Measurements from ENCODE around the gene RCAN3.
"Not testable (repeated sequence)": the region's sequence is repeated elsewhere in the genome, so short reads cannot be mapped to it uniquely, and the experiment has no call there.

Gene RCAN3

DNA sequence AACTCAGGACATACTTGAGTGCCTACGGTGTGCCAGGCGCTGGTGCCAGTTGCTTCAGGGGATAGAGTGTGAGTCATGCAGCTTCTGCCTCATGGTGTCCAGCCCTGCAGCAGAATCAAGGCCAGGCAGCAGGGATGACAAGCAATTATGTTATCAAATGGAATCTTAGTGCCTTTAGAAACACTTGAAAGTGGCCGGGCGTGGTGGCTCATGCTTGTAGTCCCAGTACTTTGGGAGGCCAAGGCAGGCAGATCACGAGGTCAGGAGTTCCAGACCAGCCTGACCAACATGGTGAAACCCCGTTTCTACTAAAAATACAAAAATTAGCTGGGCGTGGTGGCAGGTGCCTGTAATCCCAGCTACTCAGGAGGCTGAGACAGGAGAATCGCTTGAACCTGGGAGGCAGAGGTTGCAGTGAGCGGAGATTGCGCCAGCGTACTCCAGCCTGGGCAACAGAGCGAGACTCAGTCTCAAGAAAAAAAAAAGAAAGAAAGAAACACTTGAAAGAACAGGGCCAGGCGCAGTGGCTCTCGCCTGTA is 13.1 kb downstream of the RCAN3 start:
- peak; percentile 12 for DNase-seq

- DNase-seq = no peak
Measured at GRCh38 chr1:24516506-24516905, 13.9 kb downstream of the RCAN3 start.

- DNase-seq = no peak
Measured at GRCh38 chr1:24517898-24518297, 15.3 kb downstream of the RCAN3 start.

GRCh38 chr1:24520282-24520681 is 17.6 kb downstream of the RCAN3 start:
- DNase-seq = not testable (repeated sequence)

DNA sequence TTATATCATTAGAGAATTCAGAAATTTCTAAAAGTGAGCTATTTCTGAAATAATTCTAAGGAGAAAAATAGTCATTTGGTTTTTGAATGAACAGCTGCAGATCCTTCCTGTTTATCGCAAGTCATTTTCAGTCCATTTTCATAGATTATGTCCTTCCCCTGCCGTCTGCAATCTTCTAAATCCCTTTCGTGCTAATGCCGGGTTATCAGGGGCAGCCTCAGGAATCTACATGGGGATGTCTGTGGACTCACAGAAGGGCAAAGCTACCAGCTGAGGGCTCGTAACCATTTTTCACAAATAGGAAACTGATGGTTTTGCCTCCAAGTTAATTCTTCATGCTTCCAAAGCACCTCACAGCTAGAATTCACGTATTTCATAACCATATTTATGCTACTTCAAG is 23.0 kb downstream of the RCAN3 start:
- no peak for DNase-seq

DNA sequence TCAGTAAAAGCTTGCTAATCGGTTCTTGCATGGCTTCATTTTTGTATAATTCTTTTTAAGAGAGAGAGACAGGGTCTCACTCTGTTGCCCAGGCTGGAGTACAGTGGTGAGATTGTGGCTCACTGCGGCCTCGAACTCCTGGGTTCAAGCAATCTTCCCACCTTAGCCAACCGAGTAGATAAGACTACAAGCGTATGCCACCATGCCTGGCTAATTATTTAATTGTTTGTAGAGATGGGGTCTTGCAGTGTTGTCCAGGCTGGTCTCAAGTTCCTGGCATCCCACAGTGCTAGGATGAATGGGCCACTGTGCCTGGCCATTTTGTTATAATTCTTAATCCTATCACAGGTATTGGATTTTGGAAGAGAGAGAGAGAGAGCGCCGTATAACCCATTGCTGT is 23.4 kb downstream of the RCAN3 start:
- DNase-seq = no peak

DNA sequence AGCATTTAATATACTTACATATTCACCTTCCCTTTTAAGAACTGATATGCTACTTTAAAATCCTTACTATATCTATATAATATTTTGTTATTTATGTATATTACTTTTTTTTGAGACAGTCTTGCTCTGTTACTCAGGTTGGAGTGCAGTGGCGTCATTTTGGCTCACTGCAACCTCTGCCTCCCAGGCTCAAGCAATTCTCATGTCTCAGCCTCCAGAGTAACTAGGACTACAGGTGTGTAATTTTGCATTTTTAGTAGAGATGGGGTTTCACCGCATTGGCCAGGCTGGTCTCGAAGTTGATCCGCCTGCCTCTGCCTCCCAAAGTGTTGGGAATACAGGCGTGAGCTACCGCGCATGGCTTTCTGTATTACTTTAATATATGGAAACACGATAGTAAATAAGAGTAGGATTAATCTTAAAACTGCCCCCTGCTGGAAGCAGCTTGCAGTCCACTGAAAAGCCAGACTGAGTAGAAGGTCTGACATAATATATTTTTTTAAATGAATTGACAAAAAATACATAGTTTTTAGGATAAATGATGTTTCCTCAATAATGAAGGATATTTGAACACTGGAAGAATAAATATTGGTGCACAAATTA is 24.4 kb downstream of the RCAN3 start:
- peak; percentile 66 for DNase-seq

- DNase-seq = no peak
Measured at GRCh38 chr1:24528744-24529143, 26.1 kb downstream of the RCAN3 start.

DNA sequence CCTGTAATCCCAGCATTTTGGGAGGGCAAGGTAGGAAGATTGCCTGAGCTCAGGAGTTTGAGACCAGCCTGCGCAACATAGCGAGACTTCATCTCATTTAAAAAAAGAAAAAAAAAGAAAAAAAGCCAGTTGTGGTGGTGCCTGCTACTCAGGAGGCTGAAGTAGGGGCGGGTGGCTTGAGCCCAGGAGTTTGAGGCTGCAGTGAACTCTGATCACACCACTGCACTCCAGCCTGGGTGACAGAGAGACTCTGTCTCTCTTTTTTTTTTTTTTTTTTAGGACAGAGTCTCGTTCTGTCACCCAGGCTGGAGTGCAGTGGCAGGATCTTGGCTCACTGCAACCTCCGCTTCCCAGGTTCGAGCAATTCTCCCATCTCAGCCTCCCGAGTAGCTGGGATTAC is 26.7 kb downstream of the RCAN3 start:
- DNase-seq = not testable (repeated sequence)

DNA sequence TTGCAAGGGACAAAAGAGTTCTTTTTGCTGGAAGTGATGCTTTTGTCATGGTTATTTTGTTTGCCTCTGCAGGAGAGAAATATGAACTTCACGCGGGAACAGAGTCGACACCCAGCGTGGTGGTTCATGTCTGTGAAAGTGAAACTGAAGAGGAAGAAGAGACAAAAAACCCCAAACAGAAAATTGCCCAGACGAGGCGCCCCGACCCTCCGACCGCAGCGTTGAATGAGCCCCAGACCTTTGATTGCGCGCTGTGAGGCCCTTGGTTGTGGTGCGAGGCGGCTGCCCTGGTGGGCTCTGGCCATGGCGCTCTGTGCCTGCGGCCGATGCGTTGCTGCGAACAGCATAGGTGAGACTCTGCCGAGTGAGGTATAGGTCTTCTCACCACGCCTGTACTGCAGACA is 32.4 kb downstream of the RCAN3 start:
- peak; percentile 70 for DNase-seq

DNA sequence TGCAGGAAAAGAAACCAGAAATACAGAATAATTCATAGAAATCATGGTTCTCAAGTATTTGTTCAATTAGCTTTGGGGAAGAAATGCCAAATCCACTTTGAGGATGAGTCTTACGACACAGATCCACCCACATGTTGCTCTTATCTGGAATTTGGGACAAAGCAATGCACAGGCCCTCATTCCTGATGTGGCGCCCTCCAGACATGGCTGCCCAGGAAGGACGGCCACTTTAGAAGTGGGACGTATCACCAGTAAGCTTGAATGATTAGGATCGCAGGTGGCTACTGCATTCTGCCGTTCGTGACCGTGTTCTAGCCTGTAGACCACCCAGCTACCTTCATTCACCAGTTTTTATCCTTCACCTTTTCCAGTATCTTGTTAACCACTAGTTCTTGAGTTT is 33.1 kb downstream of the RCAN3 start:
- no peak for DNase-seq

- DNase-seq = peak; percentile 30
Measured at GRCh38 chr1:24536391-24536840, 33.8 kb downstream of the RCAN3 start.

- DNase-seq = no peak
Measured at GRCh38 chr1:24540051-24540905, 37.6 kb downstream of the RCAN3 start.

- no peak for DNase-seq
Measured at GRCh38 chr1:24540906-24541710, 38.5 kb downstream of the RCAN3 start.

DNA sequence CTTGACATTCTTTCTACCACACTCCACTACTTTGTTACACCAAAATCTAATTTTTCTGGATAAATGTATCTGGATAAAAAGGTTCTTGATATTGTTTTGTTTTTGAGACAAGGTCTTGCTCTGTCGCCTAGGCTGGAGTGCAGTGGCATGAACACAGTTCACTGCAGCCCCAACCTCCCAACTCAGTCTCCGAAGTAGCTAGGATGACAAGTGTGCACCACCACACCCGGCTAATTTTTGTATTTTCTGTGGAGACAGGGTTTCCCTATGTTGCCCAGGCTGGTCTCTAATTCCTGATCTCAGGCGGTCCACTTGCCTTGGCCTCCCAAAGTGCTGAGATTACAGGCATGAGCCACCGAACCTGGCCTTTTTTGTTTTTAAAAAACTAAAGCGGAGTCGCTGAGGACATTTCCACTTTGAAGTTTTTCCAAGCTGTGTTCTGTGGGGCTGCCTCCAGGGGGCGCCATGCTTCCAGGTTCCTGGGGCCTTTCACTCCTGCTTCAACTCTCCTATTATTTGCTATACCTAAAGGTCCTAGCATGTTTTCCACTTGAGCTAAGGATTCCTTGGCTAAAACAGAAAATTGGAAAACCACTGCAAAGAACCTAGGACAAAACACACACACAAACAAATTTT is 39.2 kb downstream of the RCAN3 start:
- DNase-seq = peak; percentile 17

DNA sequence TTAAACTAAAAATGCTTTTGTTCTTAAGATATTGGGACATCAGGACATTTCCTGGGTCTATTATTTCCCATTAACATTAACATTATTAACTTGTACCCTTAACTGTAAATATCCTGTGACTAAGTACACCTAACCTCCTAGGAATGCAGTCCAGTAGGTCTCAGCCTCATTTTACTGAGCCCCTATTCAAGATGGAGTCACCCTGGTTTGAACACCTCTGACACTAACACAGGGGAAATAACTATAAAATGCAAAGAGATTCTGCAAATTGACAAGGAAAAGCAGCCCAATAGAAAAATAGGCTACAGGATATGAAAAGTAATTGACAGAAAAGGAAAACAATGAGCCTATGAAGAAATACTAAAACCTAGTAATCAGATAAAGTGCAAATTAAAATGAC is 41.6 kb downstream of the RCAN3 start:
- no peak for DNase-seq

DNA sequence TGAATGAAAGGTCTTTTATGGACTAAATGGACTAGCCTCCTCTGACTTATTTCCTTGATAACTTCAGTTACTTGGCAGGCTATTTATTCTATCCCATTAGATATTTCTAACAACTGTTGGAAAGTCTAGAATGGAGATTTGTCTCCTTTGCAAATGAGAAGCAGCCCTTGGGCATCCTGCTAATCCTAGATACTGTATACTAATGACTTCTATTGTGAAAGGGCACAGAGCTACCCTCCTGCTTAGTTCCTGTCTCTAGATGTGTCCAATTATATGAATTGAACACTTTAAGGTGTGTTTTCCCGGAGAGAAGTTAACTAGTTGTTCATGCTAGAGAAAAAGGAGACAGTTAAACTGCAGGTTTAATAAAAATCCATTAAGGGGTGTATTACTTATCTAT is 43.0 kb downstream of the RCAN3 start:
- DNase-seq = no peak

DNA sequence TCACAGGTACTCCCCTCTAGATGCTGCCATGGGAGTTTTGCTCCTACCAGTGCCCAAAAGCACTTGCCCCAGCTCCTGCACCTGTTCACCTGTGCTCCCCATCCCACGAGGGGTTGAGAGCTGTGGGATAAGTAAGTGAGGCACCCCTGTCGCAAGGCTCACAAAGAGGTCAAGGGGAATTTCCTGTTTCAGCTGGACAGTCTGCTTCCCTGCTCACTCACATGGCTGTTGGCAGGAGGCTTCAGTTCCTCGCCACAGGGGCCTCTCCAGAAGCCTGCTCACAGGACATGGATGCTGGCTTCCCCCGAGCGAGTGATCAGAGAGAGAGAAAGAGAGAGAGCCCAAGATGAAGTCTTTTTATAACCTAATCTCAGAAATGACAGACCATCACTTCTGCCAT is 44.6 kb downstream of the RCAN3 start:
- DNase-seq = no peak

GRCh38 chr1:24548070-24548469 is 45.4 kb downstream of the RCAN3 start:
- no peak for DNase-seq

- DNase-seq = not testable (repeated sequence)
Measured at GRCh38 chr1:24549210-24549609, 46.6 kb downstream of the RCAN3 start.

- no peak for DNase-seq
Measured at GRCh38 chr1:24551290-24551959, 48.8 kb downstream of the RCAN3 start.

DNA sequence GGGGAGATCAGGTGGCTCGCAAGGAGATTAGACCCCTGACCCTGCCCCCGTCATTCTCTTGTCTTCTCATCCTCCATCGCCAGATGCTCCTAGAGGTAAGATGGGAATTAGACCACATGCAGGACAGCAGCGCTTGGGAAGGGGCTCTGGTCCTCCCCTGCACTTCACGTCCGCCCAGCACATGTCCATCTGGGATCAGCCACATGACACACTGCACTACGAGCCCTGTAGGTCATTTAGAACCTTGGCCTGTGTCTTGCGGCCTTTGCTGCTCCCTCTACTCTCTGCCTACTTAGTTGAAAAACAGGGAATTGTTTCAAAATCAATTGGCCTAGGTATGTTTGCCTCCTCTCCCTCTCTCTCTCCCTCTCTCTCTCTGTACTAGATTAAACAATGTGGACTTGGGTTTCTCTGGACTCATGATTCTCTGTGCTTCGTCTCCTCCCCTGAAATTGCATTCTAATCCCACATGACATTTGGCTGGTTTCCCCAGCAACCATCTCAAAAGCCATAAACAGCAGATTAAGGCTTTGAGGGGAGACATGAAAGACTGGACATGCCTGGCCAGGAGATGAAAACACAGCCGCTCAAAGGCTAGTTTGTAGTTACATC is 49.4 kb downstream of the RCAN3 start:
- DNase-seq = peak; percentile 8

Measured in OCI-M1 (cell line).